NCI-H2107 treated with DMSO at 0.1 percent for 48 hours (cell line): ENCODE results near the gene PDZRN3.
A peak's percentile ranks its signal among the peaks of the same experiment; 100 is the strongest.
"Not testable (repeated sequence)": the region's sequence is repeated elsewhere in the genome, so short reads cannot be mapped to it uniquely, and the experiment has no call there.

ENCODE experiments used
- DNase-seq: peaks from one replicate; lab custom pipeline; 2025; ENCODE audit not compliant: unreplicated experiment; lab: John Stamatoyannopoulos, UW

Gene PDZRN3

DNA sequence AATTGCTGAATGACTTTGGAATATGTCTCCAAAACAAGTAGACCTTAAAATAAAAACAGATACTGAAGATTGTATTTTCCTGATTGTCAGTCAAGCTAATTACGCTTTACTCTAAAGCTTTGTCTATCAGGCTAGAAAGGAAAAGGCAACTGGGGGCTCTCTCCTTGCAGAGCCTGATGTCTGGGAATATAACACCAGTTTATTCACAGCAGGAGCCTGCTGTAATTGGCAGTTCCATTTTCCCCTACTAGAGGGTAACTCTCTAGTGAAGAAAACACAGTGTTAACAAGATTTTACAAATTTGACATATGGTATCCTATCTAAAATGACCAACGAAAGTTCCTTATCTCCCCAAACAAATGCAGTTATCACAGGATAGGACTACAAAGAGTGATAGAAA lies 158.8 kb downstream of the PDZRN3 start:
- no peak for DNase-seq

DNA sequence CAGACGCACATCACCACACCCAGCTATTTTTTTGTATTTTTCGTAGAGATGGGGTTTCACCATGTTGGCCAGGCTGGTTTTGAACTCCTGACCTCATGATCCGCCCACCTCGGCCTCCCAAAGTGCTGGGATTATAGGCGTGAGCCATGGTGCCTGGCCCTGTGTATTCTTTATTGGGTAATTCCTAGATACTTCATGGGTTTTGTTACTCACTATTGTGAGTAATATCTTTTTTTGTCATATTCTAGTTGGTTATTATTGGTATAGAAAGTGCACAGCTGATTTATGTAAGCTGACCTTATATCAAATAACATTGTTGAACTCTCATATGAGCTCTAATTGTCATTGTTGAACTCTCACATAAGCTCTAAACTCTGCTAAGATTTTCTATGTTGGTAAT lies 160.6 kb downstream of the PDZRN3 start:
- DNase-seq: not testable (repeated sequence)

DNA sequence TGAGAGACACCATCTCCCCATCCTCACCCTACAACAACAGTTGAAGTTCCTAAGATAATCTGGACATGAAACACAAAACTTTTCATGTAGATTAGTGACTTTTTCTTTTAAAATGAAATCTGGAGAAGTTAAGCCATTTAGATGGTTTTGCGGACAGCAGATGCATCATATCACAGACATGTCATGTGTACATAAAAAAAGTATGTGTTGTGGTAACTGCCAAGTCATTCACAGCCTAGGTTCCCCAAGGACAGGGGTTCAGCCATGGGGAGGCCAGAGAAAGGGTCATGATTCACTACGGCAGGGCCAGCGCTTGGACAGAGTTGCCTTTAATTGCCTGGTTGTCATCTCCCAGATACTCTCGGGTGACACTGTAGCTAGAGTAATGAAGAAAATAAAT lies 163.2 kb downstream of the PDZRN3 start:
- DNase-seq: no peak

DNA sequence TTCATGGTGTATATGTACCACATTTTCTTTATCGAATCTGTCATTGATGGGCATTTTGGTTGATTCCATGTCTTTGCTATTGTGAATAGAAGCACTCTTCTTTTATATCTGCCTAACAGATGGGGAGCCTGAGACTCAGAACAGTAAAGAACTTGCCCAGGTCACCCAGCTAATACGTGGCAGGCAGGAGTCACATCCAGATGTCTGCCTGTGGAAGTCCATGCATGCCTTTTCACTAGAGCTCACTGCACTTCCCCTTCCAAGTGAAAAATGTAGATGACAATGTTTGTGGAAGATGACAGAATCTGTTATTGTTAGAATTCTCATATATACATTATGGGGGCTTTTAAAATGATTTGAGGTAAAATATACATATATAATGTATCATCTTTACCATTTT lies 165.0 kb downstream of the PDZRN3 start:
- DNase-seq: no peak

DNA sequence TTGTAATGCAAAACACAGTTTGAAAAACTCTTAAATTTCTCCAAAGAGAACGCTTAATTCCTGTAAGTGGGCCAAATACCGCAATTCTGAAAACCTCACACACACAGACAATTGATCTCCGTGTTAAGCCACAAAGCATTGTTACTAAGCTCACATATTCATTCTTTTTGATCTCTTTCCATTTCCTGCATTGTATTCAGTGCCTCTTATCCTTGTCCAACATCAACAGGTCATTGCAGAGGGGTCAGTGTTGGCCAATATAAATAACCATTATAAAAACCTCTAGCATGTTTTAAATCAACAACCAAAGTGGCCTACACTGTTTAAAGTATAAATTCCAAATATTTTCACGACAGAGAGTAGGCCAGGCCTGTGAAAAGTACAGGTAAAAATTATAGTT lies 171.1 kb downstream of the PDZRN3 start:
- DNase-seq: no peak

DNA sequence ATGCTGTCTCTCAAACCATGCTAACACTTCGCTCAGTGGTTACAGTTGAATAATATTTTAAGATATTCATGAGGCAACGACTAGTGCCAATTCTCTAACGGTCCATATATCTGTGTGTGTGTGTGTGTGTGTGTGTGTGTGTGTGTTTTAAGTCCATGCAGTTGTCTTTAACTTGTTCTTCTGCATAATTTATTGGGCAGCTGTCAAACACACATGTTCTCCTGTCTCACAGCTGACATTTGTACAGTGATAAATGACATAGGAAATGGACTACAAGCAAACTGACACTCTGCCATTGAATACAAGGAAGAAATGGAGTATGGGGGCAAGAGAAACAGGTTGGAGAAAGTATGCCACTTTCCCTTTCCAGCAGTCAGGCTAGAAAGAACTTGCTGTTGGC lies 172.0 kb downstream of the PDZRN3 start:
- DNase-seq: no peak

DNA sequence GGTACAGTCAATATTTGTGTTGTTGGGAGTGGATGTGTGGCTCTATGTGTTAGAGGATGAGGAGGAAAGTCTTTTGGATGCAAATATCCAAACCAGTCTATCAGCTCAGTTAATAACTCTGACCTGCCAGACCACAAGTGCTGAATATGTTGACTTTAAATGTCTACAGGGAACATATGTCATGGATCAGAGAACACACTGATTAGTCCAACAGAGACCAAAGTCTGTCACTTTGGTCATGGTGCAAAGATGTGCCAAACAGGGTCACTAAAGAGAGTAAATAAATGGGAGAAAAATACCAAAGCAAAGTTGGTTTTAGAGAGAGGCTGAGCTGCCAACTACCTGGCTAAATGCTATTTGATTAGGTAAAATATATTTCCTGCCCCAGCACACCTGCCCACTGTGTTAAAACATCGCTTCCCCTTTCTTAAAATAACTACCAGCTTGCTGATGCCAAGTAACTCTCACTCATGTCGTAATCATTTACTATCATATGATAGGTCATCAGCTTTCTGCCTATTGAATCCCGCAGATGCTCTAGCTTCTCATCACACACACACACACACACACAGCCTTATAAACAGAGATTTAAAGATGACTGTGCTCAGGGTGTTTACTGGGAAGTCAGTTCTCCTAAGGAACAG lies 173.3 kb downstream of the PDZRN3 start:
- no peak for DNase-seq

DNA sequence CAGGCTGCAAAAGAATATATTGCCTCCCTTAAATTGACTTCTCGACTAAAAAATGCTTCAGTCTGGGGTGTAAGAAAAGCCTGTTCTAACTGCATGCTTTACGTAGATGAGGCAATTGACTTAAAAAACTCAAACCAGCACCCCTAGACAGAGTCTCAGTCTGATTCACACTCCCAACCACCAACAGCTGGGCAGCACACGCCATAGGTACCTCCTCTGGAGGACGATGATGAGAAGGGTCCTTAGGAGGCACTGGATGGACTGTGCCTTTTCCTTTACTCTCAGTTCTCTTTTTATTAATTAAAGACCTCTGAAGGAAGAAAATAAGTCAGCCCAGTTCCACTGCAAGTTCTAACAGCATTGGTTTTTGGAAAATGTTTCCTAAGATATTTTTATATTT lies 175.0 kb downstream of the PDZRN3 start:
- DNase-seq: no peak

DNA sequence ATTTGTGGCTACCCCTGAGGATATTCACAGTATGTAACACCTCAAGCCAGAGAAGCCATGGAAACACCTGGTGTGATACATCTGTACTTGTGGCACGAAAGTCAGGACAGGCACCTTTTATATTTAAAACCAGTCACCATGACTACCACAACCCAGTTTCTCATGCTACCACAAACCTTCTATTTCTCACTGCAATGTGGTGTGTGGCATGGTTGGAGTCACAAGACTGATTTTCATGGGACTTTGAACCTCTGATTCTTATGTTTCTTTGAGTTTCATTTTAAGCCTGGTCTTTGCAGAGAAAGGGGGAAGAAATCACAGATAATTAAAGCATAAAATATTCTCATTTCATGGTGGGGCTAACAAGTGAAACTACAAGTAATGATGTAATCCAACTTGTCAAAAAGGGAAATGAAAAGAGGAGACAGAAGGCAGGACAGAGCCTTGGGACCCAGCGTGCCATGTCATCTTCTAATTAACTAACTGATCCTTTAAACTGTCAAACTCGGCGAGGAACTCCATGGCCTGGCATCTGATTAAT lies 175.9 kb downstream of the PDZRN3 start:
- DNase-seq: no peak

DNA sequence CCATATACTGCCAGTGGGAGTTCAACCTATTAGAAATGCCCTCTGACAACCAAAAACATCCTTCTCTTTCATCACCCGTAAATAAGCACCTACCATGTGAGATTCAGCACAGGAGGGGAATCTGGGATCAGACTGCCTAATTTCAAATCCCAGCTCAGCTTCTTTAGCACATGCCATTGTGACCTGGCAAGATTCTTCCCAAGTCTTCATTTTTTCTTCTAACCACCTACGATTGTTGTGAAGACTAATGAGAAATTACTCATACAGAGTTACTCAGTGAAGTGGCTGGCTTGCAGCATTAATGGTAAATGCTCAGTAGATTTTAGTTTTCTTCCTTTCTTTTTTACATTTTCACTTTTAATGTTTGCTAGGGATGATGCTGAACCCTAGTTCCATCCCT lies 176.7 kb downstream of the PDZRN3 start:
- DNase-seq: no peak

DNA sequence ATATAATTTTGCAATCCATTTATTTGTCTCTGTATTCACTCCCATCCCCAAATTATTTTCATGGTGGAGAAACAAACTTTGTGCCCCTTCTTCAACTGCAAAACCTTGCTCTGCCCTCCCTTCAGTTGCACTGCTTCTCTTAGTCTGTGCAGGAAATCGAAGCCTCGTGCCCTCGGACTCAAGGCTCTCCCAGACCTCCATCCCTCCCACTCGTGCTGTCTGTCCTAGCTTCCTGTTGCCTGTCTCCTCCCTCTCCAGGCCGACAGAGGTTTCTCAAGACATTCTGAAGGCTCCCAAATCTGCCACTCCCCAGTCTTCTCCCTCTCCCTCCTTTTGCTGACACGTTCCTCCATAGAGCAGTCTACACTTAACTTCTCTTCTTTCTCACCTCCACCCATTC lies 177.6 kb downstream of the PDZRN3 start:
- no peak for DNase-seq

DNA sequence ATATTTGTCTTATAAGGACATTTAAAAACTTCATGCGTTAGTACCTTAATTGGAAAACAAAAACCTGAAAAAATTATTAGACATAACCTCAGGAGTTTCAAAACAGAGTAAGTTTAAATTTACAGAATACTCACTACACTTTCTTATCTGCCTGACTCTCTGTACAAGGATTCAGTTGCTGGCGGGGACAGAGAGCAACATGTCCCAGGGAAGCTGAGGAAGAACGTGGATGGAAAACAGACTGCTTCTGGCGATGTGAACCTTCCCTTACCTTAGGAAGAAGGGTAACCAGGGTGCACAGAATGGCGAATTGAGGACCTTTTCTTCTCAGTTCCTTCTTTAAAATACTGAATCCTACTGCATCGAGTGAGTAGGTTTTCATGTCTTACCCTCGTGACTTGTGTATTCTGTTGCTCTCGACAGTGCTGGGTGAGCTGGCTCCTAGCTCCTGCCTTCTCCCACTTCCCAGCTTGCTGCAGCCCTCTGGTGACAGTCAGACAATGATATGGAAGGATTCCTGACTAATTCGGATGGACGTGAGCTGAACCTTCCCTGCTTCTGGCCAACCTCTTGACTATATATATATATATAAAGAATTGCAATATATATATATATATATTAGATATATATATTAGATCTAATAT lies 178.2 kb downstream of the PDZRN3 start:
- DNase-seq: no peak

DNA sequence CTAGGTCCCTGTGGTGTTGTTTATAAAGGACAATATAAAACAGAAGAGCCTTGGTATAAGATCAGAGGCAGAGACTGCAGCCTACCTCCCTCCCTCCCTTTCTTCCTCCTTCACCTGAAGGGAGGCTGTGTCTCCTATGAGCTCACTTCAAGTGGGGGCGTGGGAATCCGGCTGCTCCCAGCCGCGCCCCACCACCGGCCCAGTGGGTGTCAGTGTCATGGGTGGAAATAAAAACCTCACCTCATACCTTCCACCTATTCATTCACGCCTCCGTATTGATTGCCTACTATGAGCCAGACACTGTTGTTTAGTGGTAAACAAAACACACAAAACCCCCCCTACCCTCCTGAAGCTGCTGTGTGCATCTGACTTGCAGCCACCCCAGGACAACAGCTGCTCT lies 181.9 kb downstream of the PDZRN3 start:
- no peak for DNase-seq

DNA sequence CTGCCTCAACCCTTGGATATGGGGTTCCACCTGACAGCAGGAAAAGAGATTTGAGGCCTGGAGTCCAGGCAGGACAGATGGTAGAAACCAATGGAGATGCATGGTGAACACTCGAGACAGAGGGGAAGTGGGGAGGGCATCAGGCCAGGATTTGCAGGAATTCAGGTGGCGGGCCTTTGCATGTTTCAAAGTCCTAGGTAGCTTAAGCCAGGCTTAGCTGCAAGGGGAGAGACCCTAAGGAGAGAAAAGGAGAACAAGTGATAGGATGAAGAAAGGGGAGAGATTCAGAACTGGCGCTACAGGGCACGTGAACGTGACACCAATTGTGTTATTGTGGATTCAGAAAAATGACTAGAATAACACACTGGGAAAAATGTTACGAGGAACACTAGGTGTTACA lies 182.6 kb downstream of the PDZRN3 start:
- no peak for DNase-seq

DNA sequence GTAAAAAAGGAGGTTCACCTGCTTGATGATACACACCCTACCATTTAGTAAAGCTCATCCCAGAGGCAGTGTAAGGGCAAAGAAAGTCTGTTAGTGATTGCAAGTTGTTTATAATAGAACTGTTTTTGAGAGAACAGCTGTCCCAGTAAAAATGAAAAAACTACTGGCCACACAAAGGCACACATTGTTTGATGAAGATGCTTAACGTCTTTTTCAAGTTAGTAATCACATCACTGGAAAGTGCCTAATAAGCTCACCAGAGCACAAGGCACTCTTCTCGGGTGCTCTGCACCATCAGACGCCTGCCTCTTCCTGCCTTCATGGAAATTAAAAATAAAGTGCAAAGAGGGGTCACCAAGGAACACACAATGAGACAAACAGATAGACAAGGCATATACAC lies 186.9 kb downstream of the PDZRN3 start:
- DNase-seq: no peak

DNA sequence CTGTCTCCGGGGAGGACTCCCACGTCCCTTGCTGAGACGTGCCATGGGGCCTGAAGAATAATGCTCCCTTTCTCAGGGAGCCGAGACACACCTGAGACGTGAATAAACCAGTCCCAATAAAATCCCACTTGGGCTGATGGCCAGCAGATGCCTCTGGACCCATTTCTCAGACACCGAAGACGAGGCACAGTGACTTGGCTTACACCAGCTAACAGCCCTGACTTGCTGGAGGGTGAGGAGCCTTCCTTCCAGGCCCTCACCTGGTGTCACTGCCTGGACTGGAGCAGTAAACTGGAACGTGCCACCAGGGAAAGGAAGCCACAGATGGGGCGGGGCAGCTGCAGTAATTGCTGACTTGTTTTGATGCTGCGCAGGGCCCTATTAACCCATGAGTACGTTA lies 189.7 kb downstream of the PDZRN3 start:
- DNase-seq: no peak

DNA sequence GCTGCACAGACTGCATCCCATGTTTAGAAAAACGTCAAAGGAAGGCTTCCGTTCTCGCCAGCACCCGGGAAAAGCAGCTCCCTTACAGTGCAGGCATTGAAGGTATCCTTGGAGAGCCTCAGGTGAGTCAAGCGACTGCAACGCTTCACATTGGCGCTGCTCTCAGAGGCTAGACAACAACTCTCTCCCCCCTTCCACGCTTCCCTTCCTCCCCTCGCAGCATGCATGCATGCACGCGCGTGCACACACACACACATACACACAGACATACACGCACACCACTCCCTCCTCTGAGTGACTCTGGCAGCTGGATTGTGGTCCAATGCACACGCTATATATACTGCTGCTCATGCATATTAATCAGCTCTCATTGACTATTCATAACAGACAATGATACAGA lies 191.1 kb downstream of the PDZRN3 start:
- DNase-seq: no peak

DNA sequence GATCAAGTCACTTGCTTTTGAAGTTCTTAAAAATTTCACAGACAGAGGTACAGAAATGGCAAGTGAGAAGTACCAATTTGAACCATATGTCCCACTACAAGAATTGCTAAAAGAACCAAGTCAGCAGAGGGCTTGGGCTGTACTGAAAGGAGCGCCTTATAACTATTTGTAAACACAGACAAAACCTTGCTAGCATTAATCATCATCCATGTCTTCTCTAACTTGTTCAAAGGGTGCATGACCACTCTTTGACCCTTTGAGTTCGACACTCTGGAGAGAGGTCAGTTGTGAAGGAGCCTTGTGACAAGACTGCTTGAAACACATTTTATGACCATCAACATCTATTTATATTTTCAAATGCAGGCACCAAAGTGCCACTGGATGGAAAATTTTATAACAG lies 191.7 kb downstream of the PDZRN3 start:
- no peak for DNase-seq

DNA sequence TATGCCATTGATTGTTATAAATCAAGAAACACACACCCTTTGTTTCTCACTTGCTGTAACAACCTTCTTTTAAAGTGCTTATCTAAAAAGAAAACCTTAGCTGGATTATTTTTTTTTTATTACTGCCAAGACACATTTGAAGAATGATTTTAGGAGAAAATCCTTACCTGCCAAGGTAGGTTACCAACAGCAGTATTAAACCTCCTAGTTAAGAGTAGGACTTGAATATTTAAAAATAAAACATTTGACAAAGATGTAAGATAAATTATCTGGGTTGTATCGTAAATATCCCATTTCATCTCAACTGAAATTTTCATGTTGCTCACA lies 192.1 kb downstream of the PDZRN3 start:
- no peak for DNase-seq

DNA sequence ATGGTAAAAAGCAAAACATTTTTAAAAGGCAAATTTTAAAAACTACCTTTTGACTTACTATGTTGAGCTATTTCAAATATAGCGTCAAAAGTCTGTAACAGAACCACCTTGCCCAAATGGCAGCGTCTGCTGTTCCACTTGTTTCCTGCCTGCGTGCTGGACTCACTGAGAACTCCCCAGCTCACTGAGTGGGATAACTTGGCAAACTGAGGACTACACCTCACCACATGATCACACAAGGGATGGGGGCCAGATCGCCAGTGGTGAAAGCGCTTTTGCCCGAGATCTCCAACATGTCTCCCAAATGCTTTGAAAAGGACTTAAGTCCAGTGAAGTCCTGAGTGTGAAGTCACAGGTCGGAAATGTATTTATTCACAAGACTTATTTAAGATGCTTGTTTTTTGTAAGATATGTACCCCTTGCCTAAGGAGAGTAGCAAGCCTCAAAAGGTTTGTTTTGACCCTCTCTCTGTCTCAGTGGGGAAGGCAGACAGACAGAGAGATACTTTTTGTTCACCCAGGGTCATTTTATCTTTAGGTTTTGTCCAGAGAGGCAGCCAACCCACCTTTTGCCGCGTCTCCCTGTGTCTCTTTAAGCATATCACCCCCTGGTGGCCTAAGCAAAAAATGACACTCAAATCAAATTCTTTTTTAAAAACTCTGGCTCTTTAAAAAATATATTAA lies 192.6 kb downstream of the PDZRN3 start:
- peak; percentile 15 for DNase-seq

DNA sequence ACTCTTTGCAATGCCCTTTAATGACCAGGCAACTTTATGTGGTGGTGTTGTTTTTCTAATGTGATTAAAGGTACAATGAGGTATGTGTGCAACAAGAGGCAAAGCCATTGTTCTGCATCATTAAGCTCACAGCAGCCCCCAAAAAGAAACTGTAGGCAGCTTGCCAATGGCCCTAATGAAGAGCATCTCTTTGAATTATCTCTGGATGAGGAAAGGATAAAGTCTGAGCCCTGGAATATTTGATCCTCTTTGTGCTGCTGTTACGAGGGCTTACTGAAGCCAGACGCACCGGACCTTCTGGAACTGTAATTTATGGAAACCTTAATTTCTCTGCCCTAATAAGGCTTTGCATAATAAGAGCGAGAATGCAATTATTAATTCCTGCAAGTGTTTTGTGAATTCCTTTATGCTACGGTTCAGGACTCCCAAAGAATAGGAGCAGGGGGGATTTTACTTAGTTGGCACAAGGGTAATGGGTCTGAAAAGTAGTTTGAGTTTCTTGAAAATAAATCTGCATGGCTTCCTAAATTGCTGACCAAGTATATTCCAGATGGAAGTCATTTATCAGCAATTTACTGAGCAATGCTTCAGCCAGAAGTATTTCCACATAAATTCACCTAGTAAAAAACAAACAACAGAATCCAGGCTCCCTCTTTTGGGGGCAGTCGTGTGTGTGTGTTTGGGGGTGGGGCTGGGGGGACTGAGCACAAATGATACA lies 193.4 kb downstream of the PDZRN3 start:
- DNase-seq: peak; percentile 2
